GM19395 (cell line): ENCODE data around the gene TMEM88.

Source experiments
- ATAC-seq: cut with Tn5 transposase; IDR thresholded peaks from one replicate; pipeline ENCODE4 v1.9.1; 2021; ENCODE audit warnings: mild to moderate bottlenecking, moderate library complexity; ENCODE audit not compliant: unreplicated experiment

TMEM88 gene

GRCh38 chr17:7832431-7832830 lies 22.4 kb upstream of the TMEM88 start:
- ATAC-seq = no peak

- no peak for ATAC-seq
Observed at GRCh38 chr17:7833011-7833794, 21.7 kb upstream of the TMEM88 start.

GRCh38 chr17:7833795-7834541 lies 20.9 kb upstream of the TMEM88 start, which contains the start of gene KDM6B:
KDM6B (plus strand) TSS chr17:7834217; CDS start chr17:7845555, 11,338 bp downstream.
- ATAC-seq = peak; percentile 48

- ATAC-seq = no peak
Observed at GRCh38 chr17:7834542-7834956, 20.3 kb upstream of the TMEM88 start.

GRCh38 chr17:7834957-7835813 lies 19.7 kb upstream of the TMEM88 start:
- ATAC-seq = peak; percentile 46

GRCh38 chr17:7835814-7836595 lies 18.9 kb upstream of the TMEM88 start:
- ATAC-seq = peak; percentile 24

GRCh38 chr17:7836596-7837407 lies 18.1 kb upstream of the TMEM88 start:
- ATAC-seq = no peak

GRCh38 chr17:7837408-7838088 lies 17.3 kb upstream of the TMEM88 start:
- no peak for ATAC-seq

- ATAC-seq = no peak
Observed at GRCh38 chr17:7838090-7839075, 16.5 kb upstream of the TMEM88 start.

GRCh38 chr17:7839190-7839875 lies 15.5 kb upstream of the TMEM88 start:
- ATAC-seq = no peak

- no peak for ATAC-seq
Observed at GRCh38 chr17:7839876-7840261, 15.0 kb upstream of the TMEM88 start.

GRCh38 chr17:7840441-7840840 lies 14.4 kb upstream of the TMEM88 start:
- no peak for ATAC-seq

- no peak for ATAC-seq
Observed at GRCh38 chr17:7840875-7841274, 14.0 kb upstream of the TMEM88 start.

GRCh38 chr17:7841396-7841914 lies 13.4 kb upstream of the TMEM88 start:
- ATAC-seq = peak; percentile 5

GRCh38 chr17:7841915-7842379 lies 12.9 kb upstream of the TMEM88 start:
- peak; percentile 22 for ATAC-seq

GRCh38 chr17:7842380-7843256 lies 12.2 kb upstream of the TMEM88 start:
- ATAC-seq = peak; percentile 29
